Cortex of kidney (tissue), 1 donor: Measurements from ENCODE around the gene MAEA.

Source experiments
- DNase-seq: peaks from one replicate; lab custom pipeline; 2025; lab: John Stamatoyannopoulos, UW

MAEA gene

DNA sequence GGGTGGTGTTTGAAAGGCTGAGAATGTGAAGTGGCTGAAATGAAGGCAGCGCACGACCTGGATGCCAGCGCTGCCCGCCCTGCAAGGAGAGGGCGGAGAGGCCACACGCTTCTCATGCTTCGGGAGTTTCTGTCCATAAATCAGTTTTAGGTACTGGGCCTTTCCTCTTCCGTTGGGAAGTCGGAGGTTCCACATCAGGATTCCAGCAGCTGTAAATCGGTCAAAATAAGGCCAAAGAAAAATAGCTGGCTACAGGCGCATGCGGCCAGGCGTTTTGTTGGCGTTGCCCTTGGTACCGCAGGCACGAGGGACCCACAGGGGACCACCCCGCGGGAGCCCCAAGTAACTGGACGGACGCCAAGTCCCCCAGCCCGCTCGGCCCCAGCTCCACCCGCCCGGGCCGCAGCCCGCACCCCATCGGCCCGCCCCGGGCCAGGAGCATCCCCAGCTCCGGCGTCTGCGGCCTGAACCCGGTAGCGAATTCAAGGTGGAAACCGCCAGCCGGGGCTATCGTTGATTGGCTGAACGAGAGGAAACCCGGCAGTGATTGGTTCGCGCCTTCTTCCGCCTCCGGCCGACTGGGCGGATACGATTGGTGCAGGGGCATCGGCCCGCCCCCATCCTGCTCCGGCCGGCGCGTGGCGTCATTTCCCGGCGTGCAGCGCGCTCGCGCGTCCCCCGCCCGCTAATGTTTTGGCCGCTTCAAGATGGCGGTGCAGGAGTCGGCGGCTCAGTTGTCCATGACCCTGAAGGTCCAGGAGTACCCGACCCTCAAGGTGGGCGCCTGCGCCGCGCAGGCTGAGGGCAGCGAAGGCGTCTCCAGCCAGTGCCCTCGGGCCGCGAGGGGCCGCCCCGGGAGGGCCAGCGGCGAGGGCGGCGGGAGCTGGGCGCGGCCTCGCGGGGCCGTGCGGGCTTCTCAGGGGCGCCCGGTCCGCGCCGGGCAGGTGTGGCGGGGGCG, at the start of gene MAEA:
Gene MAEA, plus strand, starts transcription at position 685 of the 958 bp plus-strand sequence. Its CDS starts 23 bp downstream, at position 708.
- DNase-seq: peak; percentile 59

GRCh38 chr4:1239950-1240307, 49.8 kb upstream of the MAEA start:
- no peak for DNase-seq

DNA sequence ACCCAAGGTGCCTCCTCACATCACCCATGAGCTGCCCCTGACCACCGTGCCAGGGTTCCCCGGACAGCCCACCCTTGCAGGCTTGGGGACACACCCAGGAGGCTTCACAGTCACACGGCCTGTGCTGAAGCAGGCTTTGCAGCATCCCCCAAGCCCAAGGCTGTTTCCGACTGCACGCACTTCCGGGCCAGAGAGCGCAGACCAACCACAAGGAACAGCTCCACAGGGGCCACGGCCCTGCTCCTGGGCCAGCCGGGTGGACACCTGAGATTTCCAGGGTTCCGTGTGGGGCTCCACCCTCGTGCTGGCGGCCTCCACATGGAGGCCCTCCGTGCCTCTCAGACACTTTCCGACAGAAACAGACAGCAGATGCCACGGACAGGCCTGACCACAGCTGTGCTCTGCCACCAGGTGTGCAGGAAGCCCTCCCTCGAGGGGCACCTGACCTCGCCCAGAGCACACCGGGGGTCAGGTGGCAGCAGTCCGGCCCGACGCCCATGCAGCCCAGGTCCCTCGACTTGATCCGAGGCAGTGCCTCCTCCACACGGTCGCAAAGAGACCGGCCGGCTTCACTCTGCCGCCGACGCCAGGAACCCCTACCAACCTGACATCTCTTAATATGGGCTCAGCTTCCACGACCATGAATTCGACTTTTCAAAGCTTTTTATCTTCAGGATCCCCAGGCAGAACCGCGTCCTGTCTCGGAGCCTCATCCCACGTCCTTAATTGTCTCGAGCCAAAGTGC, 48.8 kb upstream of the MAEA start:
- no peak for DNase-seq

- no peak for DNase-seq
These were observed 48.2 kb upstream of the MAEA start for GRCh38 chr4:1241466-1241935.

GRCh38 chr4:1241936-1242505, 47.7 kb upstream of the MAEA start:
- DNase-seq: no peak

DNA sequence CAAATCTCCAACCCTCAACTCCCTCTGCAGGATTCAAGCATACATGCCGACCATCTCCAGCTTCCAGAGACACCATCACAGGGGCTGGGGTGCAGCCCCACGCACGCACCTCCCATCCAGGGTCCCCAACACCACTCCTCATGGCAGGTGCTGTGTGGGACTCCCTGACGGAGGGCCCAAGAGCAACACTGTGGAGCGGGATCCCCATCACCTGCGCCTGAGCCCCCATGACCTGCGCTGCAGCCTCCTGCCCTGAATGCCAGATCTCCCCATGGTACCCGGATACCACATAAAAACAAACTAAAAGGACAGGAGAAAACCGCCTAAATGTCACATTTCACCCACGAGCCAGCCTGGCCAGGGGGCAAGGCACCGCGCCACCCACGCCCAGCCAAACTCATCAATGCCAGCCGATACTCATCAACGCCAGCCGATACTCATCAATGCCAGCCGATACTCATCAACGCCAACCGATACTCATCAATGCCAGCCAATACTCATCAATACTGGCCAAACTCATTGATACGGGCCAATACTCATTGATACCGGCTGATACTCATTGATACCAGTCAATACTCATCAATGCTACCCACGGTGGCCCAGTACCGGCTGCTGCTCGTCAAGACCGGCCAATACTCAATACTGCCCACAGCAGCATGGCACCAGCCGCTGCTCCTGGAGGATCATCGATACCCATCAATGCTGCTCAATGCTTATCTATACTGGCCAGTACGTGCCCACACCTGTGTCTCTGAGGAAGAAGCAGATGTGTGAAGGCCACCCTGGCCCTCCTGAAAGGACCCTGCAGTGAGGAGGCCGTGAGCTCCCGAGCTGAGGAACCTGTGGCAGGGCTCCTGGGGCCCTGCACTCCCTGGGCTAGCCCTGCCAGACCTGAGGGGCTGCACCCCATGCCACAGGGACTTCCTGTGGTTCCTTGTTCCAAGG, 46.9 kb upstream of the MAEA start:
- no peak for DNase-seq

DNA sequence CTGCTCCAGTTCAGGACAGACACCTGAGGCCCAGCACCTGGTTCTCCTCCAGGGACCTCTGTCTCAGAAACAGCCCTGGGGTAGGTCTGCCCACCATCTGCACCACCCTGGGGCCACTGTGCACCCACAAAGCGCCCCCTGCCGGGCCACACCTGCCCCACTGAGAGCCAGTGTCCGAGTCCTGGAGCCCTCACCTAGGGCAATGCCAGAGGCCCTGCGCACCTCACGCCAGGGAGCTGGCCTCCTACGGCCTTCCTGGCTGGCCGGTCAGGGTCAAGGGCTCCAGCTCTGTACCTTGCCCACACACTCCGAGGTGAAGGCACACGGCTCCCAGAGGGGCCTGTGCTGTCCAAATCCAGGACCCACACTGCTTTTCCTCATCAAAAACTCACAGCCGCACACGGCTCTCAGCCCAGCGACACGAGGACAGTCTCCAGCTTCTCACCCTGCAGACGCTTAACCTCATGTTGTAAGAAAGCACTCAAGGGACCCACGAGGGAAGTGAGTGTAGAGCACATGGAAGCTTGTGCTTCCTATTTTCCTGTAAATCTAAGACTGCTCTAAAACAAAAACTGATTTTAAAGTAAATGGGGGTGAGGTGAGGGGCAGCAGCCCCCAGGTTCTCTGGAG, 46.1 kb upstream of the MAEA start:
- no peak for DNase-seq

GRCh38 chr4:1244081-1244977, 45.4 kb upstream of the MAEA start:
- no peak for DNase-seq

- no peak for DNase-seq
These were observed 44.7 kb upstream of the MAEA start for GRCh38 chr4:1244978-1245471.

- DNase-seq: no peak
These were observed 44.1 kb upstream of the MAEA start for GRCh38 chr4:1245481-1246051.

- no peak for DNase-seq
These were observed 43.4 kb upstream of the MAEA start for GRCh38 chr4:1246111-1246881.

DNA sequence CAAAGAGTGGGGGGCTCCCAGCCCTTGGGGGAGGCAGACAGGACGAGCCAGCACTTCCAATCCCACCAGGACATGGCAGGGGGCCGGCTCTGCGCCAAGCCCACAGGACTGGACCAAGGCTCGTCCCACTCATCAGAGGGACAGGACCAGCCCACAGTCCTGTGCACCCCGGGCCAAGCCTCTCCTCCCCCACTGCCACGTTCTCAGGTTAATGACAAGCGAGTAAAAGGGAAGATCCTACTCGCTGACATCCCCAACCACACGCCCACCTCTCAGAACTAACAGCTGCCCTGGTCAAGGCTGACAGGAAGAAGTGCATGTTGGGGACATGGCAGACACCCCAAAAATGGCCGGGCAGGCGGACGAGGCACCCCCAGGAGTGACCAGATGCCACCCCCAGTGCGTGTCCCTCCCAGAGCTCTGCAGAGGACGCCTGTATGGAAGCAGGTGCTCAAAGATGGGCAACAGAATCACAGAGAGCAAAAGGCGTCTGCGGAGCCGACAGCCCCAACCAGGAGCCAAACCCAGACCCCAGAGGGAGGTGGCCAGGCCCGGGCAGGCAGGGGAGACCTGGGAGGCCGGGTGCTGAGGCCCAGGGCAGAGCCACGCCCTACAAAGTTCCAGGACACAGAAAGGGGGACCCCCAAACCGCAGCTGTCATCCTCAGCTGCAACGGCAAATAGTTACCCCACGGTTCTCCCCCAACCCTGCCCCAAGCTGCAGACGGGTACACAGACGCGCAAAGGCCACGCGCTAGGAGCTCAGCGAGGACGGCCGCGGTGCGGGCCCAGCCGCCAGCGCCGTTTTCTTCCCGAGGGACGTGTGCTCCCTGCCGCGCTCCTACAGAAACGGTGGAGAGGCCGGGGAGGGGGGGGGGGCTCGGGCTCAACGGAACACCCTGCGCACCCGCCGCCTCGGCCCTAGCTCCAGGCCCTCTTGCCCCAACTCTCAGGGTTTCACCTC, 42.5 kb upstream of the MAEA start:
- DNase-seq: no peak

DNA sequence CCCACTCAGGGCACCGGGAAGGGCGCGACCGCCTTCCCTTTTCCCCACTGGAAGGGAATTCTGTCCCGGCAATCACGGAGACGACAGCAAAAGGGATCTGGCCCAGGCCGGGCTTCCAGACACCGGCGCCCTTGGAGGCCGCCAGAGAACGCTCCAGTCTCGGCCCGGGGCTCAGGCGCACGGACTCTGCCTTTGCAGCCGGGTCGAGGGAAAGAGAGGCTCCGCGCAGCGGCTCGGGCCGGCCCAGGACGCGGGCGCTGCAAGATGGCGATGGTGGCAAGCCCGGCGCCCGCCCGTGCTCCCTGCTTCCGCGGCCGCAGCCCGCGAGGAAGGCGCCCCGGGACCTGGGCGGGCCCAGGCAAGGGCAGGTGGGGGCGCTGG, 41.8 kb upstream of the MAEA start:
- no peak for DNase-seq

DNA sequence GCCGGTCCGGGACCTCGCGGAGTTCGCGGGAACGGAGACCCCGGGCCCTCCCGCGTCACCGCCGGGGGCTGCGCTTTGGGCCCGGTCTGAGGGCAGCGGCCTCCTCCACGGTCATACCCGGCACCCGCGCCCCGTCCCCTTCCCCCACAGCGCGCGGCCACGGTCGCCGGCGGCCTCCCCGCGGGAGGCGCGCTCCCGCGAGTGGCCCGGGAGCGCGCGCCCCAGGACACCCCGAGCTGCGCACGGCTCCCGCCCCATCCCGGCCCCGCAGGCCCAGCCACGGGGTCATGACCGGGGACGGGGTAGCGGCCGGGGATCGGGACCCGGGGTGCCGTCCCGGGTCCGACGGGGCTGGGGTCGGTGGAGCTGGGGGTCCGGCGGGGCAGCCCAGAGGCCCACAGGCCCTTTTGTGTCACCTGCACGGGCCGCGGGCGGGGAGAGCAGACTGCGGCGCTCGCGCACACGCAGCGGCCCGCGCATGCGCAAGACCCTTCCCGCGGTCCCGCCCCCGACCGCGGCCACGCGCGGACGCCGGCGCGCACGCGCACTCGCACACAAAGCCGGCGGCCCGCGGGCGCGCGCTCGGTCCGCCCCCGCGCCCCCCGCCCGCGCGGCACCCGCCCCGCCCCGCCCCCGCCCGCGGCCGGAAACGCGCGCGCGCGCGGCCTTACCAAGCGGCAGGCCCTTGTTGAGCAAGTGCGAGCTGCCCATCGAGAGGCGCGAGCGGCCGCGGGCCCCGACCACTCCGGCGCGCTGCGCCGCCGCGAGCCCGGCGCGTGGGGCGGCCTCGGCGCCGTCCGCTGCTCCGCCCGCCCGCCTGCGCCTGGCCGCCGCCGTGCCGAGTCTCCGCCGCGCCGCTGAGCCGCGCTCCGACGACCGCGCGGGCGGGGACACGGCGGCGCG, 41.2 kb upstream of the MAEA start, which contains the start of gene CTBP1:
Gene CTBP1, minus strand, starts transcription at position 886 of the 903 bp plus-strand sequence. CDS start 7,799 bp downstream, outside the sequence.
- DNase-seq: no peak

DNA sequence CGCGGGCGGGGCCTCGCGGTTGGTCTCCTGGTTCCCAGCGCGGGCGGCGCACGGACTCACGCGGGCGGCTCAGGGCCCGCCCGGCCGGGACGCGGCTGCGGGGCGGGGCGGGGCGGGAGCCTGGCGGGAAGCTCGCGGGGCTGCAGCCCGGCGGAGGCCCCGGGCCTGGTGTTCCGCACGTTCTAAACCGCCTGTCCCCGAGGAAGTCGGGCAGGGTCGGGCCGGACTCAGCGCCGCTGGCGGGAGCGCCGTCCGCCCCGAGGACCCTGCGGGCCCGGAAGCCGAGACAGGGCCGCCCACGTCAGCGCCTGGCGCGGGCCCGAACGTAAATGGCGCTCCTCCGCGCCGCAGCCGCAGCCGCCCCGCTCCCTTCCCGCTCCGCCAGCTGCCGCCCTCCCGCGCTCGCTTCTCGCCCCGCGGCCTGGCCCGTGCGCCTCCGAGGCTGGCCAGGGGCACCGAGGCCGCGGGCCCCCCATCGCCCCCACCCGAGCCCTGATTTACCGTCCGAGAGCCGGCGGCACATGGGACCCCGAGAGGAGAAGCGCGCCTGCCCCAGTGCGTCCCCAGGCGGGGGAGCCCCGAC, 40.5 kb upstream of the MAEA start:
- no peak for DNase-seq
